Lower leg skin (tissue), 3 donors: ENCODE results near the gene ADCK1.
"Not testable (repeated sequence)": the region's sequence is repeated elsewhere in the genome, so short reads cannot be mapped to it uniquely, and the experiment has no call there.

ENCODE experiments used
- POLR2A ChIP-seq, 2 donors: fragments of 450-650 bp; IDR thresholded peaks; one replicate each; pipeline ENCODE4 v1.6.1; 2016 to 2017; ENCODE audit warnings: antibody characterized with exemption in 2 of 2, mild to moderate bottlenecking in 1 of 2, moderate library complexity in 1 of 2
- TF ChIP-seq, protein P1 (sequence below), 3 donors: fragments of 450-650 bp; IDR thresholded peaks; one replicate each; pipeline ENCODE4 v1.5.1; 2016; ENCODE audit warnings: antibody characterized with exemption in 3 of 3, mild to moderate bottlenecking in 3 of 3, moderate library complexity in 2 of 3

DNA sequence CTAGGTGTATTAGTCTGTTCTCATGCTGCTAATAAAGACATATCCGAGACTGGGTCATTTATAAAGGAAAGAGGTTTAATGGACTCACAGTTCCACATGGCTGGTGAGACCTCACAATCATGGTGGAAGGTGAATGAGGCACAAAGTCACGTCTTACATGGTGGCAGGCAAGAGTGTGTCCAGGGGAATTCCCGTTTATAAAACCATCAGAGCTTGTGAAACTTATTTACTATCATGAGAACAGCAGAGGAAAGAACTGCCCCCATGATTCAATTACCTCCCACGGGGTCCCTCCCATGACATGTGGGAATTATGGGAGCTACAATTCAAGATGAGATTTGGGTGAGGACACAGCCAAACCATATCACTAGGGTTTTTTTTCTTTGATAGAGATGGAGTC, 25.9 kb upstream of the ADCK1 start:
- TF ChIP-seq, protein P1, sequence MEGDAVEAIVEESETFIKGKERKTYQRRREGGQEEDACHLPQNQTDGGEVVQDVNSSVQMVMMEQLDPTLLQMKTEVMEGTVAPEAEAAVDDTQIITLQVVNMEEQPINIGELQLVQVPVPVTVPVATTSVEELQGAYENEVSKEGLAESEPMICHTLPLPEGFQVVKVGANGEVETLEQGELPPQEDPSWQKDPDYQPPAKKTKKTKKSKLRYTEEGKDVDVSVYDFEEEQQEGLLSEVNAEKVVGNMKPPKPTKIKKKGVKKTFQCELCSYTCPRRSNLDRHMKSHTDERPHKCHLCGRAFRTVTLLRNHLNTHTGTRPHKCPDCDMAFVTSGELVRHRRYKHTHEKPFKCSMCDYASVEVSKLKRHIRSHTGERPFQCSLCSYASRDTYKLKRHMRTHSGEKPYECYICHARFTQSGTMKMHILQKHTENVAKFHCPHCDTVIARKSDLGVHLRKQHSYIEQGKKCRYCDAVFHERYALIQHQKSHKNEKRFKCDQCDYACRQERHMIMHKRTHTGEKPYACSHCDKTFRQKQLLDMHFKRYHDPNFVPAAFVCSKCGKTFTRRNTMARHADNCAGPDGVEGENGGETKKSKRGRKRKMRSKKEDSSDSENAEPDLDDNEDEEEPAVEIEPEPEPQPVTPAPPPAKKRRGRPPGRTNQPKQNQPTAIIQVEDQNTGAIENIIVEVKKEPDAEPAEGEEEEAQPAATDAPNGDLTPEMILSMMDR (IDR thresholded peaks at IDR 0.05), result not testable (repeated sequence)
- not testable (repeated sequence) for TF ChIP-seq POLR2A (IDR thresholded peaks at IDR 0.05)
